ENCODE data around the gene ZNF341.

DNA sequence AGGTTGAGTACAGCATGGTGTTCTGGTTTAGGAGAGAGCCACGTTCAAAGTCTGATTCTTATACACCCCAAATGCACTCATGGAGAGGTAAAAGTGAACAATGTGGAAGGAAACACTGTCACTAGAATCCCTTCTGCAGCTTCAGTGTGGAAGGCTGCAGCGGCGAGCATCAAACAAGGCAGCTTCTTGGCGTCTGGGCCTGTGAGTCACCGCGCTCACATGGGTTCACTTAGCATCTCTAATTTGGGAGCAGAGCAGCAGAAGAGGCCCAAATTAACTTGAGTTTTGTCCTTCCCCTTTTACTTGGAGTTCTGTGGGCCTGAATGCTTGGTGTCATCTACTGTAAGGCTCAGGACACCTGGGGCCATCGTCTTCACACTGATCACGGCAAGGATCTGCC is 34.7 kb upstream of the ZNF341 start:
- TF ChIP-seq, protein P1, sequence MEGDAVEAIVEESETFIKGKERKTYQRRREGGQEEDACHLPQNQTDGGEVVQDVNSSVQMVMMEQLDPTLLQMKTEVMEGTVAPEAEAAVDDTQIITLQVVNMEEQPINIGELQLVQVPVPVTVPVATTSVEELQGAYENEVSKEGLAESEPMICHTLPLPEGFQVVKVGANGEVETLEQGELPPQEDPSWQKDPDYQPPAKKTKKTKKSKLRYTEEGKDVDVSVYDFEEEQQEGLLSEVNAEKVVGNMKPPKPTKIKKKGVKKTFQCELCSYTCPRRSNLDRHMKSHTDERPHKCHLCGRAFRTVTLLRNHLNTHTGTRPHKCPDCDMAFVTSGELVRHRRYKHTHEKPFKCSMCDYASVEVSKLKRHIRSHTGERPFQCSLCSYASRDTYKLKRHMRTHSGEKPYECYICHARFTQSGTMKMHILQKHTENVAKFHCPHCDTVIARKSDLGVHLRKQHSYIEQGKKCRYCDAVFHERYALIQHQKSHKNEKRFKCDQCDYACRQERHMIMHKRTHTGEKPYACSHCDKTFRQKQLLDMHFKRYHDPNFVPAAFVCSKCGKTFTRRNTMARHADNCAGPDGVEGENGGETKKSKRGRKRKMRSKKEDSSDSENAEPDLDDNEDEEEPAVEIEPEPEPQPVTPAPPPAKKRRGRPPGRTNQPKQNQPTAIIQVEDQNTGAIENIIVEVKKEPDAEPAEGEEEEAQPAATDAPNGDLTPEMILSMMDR (IDR thresholded peaks at IDR 0.05), result no peak
- no peak for TF ChIP-seq POLR2A (IDR thresholded peaks at IDR 0.05)

All from Peyer's patch (tissue), 4 donors.